Mesothelial cell of epicardium (in vitro differentiated cells): ENCODE data around the gene FBXL4. TPM values are rescaled to one million over a fixed set of nuclear protein-coding genes. Genes with fewer than 3 reads are reported as not detected.
"Not testable (repeated sequence)": the region's sequence is repeated elsewhere in the genome, so short reads cannot be mapped to it uniquely, and the experiment has no call there.

ENCODE experiments used
- DNase-seq, 2 experiments: peaks; one replicate each; pipeline ENCODE4 v3.0.0; 2021; ENCODE audit warnings: low spot score in 2 of 2; ENCODE audit not compliant: unreplicated experiment in 2 of 2
- H3K27ac Mint-ChIP-seq: 2 replicates; pipeline ENCODE4 v1.8.0; 2021; ENCODE audit warnings: mixed read lengths
- H3K27me3 Mint-ChIP-seq: 2 replicates; pipeline ENCODE4 v1.8.0; 2021; ENCODE audit warnings: low read depth, mixed read lengths
- H3K36me3 Mint-ChIP-seq: 2 replicates; pipeline ENCODE4 v1.8.0; 2021; ENCODE audit warnings: mixed read lengths
- H3K4me1 Mint-ChIP-seq: 2 replicates; pipeline ENCODE4 v1.8.0; 2021; ENCODE audit warnings: mixed read lengths
- H3K4me3 Mint-ChIP-seq: 2 replicates; pipeline ENCODE4 v1.8.0; 2021; ENCODE audit warnings: mild to moderate bottlenecking, moderate library complexity, mixed read lengths
- H3K9me3 Mint-ChIP-seq: 2 replicates; pipeline ENCODE4 v1.8.0; 2021; ENCODE audit warnings: mixed read lengths
- CTCF ChIP-seq: fragments of 200-600 bp; sonication (generic); IDR thresholded peaks from one replicate; pipeline ENCODE4 v1.5.0; 2021; ENCODE audit warnings: antibody characterized with exemption; ENCODE audit not compliant: unreplicated experiment
- total RNA-seq: library from RNA; stranded (reverse); gene quantifications from 3 replicates; pipeline ENCODE4 v1.2.1, GENCODE V29; 2021

Gene FBXL4
- total RNA-seq, 1 donor from 2014 or later, result 21.2 TPM

DNA sequence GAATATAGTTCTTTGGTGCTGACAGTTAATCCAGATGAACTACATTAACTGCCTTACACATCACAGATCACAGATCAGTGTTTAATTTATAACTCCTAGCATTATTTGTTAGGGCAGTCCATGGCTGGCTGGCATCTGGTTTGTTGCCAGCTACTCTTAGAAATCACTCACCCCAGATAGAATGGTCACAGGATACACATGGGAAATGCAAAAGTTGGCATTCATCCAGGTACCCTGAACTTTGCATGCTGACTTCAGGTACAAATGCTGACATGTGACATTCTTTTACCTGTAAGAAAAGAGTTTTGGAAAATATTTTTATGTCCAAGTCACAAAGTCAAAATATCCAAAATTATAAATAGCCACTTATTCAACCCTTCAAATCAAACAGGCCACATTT lies 20.2 kb downstream of the FBXL4 start:
- Mint-ChIP-seq H3K4me3 (no peak overlapping the region), H3K4me1 (peaks cover 2% of the 10 kb centered on the region), H3K27ac (no peak overlapping the region), H3K36me3 (peaks cover 20% of the 10 kb centered on the region), H3K27me3 (no peaks in the 10 kb centered on the region), H3K9me3 (peaks cover 4% of the 10 kb centered on the region)
- no peak for DNase-seq
- TF ChIP-seq CTCF, result no peak

- no peaks in the 10 kb centered on the region for H3K4me1 Mint-ChIP-seq
- no peak overlapping the region for H3K27ac Mint-ChIP-seq
- H3K27me3 Mint-ChIP-seq, result no peaks in the 10 kb centered on the region
- H3K9me3 Mint-ChIP-seq, result peaks cover 4% of the 10 kb centered on the region
- no peak for TF ChIP-seq CTCF
- DNase-seq, result no peak
- peaks cover 16% of the 10 kb centered on the region for H3K36me3 Mint-ChIP-seq
- no peak overlapping the region for H3K4me3 Mint-ChIP-seq
These were observed 21.9 kb downstream of the FBXL4 start for GRCh38 chr6:98925831-98926230.

- Mint-ChIP-seq H3K4me3 (no peak overlapping the region), H3K4me1 (no peaks in the 10 kb centered on the region), H3K27ac (no peak overlapping the region), H3K9me3 (peaks cover 4% of the 10 kb centered on the region), H3K27me3 (no peaks in the 10 kb centered on the region), H3K36me3 (peaks cover 13% of the 10 kb centered on the region)
- no peak for DNase-seq
- no peak for TF ChIP-seq CTCF
These were observed 23.1 kb downstream of the FBXL4 start for GRCh38 chr6:98924647-98925046.

DNA sequence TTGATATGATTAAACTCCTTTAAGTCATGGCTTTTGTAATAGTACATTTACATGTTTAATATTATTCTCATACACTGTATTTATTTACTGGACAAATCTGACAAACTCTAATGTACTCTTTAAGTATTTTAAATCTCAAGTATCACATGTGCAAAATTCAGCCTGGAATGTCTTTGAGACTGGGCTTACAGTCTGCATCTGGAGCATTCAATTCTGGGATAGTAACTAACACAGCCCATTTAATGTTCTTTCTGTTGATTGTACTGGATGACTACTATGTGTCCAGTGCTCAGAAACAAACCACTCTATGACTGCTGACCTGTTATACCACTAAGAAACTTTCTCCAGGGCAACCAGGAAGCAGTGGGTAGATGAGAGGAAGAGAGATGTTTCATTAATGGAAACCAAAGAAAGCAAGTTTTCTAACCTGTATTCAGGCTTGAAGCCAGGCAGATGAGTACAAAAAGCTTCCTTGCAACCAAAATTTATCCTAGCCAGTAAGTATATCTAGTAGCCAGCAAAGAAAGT lies 26.8 kb downstream of the FBXL4 start:
- no peaks in the 10 kb centered on the region for H3K4me1 Mint-ChIP-seq
- no peak for TF ChIP-seq CTCF
- H3K27me3 Mint-ChIP-seq, result no peaks in the 10 kb centered on the region
- DNase-seq, result no peak
- no peaks in the 10 kb centered on the region for H3K9me3 Mint-ChIP-seq
- no peak overlapping the region for H3K27ac Mint-ChIP-seq
- no peak overlapping the region for H3K4me3 Mint-ChIP-seq
- H3K36me3 Mint-ChIP-seq, result peaks cover 11% of the 10 kb centered on the region

DNA sequence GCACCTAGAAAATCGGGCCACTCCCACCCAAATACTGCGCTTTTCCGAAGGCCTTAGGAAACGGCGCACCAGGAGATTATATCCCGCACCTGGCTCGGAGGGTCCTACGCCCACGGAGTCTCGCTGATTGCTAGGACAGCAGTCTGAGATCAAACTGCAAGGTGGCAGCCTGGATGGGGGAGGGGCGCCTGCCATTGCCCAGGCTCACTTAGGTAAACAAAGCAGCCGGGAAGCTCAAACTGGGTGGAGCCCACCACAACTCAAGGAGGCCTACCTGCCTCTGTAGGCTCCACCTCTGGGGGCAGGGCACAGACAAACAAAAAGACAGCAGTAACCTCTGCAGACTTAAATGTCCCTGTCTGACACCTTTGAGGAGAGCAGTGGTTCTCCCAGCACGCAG lies 36.8 kb downstream of the FBXL4 start:
- not testable (repeated sequence) for H3K4me1 Mint-ChIP-seq, H3K27me3 Mint-ChIP-seq, DNase-seq, H3K27ac Mint-ChIP-seq, H3K4me3 Mint-ChIP-seq
- Mint-ChIP-seq H3K9me3 (peaks cover 22% of the 10 kb centered on the region), H3K36me3 (peaks cover 41% of the 10 kb centered on the region)

DNA sequence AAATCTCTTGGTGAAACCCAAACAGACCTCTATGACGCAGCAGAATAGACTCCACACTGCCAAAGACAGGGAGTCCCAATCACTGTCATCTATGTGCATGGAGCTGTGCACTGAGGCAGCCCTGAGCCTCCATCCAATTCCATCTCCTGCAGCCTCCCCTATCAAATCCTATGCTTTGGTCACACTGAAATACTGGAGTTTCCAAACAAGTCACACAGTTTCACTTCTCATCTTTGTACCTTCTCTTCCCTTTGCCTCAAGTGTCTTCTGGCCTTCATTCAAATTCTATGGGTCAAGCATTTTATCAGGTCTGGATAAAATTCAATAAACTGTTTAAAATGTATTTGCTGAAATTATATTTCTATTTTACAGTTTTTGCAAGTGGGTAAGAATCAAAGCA lies 38.5 kb downstream of the FBXL4 start:
- Mint-ChIP-seq H3K27me3 (no peaks in the 10 kb centered on the region), H3K4me3 (no peak overlapping the region), H3K9me3 (peaks cover 22% of the 10 kb centered on the region), H3K36me3 (peaks cover 42% of the 10 kb centered on the region), H3K4me1 (peaks cover 2% of the 10 kb centered on the region), H3K27ac (no peak overlapping the region)
- TF ChIP-seq CTCF, result no peak
- DNase-seq, result no peak

DNA sequence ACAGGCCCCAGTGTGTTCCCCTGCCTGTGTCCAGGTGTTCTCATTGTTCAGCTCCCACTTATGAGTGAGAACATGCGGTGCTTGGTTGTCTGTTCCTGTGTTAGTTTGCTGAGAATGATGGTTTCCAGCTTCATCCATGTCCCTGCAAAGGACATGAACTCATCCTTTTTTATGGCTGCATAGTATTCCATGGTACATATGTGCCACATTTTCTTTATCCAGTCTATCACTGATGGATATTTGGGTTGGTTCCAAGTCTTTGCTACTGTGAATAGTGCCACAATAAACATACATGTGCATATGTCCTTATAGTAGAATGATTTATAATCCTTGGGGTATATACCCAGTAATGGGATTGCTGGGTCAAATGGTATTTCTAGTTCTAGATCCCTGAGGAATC lies 41.4 kb downstream of the FBXL4 start:
- peaks cover 17% of the 10 kb centered on the region for H3K4me1 Mint-ChIP-seq
- not testable (repeated sequence) for H3K27ac Mint-ChIP-seq, H3K4me3 Mint-ChIP-seq, H3K27me3 Mint-ChIP-seq, DNase-seq, H3K9me3 Mint-ChIP-seq
- peaks cover 23% of the 10 kb centered on the region for H3K36me3 Mint-ChIP-seq
